Memory B cell (primary cell): ENCODE results near the gene ABCA7.
A peak's percentile ranks its signal among the peaks of the same experiment; 100 is the strongest.

ENCODE experiments used
- ATAC-seq: fragments of 150-1000 bp; cut with Tn5 transposase; 2 replicates; pipeline ENCODE4 v1.10.0; 2021; ENCODE audit warnings: low read depth, mild to moderate bottlenecking, moderate library complexity
- DNase-seq, 2 donors: peaks; one replicate each; pipeline ENCODE4 v3.0.0; 2022; ENCODE audit warnings: low spot score in 2 of 2
- H3K27ac Mint-ChIP-seq: one replicate; pipeline ENCODE4 v1.8.0; 2022; ENCODE audit warnings: mild to moderate bottlenecking, moderate library complexity, mixed read lengths
- H3K27me3 Mint-ChIP-seq: one replicate; pipeline ENCODE4 v1.8.0; 2022; ENCODE audit warnings: mixed read lengths
- H3K36me3 Mint-ChIP-seq: one replicate; pipeline ENCODE4 v1.8.0; 2022; ENCODE audit warnings: mild to moderate bottlenecking, mixed read lengths
- H3K4me1 Mint-ChIP-seq: one replicate; pipeline ENCODE4 v1.8.0; 2022; ENCODE audit warnings: mixed read lengths
- H3K4me3 Mint-ChIP-seq: one replicate; pipeline ENCODE4 v1.8.0; 2022; ENCODE audit warnings: mild to moderate bottlenecking, moderate library complexity, mixed read lengths
- H3K9me3 Mint-ChIP-seq: one replicate; pipeline ENCODE4 v1.8.0; 2022; ENCODE audit warnings: mixed read lengths

The ABCA7 gene

DNA sequence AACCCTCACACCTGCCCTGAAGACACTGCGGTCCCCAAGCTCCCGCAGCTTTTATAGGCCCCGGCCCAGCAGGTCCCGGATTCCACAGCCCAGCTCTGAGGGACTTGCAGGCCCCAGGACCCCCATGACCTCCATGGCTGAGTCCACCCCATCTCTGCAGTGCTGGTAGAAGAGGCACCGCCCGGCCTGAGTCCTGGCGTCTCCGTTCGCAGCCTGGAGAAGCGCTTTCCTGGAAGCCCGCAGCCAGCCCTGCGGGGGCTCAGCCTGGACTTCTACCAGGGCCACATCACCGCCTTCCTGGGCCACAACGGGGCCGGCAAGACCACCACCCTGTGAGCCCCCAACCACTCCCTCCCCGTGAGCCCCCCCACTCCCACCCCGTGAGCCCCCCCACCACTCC lies 9.2 kb downstream of the ABCA7 start:
- no peak for ATAC-seq
- H3K4me1 Mint-ChIP-seq = peaks cover 10% of the 10 kb centered on the region
- peaks cover 15% of the 10 kb centered on the region for H3K36me3 Mint-ChIP-seq
- H3K4me3 Mint-ChIP-seq = no peak overlapping the region
- no peaks in the 10 kb centered on the region for H3K27me3 Mint-ChIP-seq
- H3K27ac Mint-ChIP-seq = no peak overlapping the region
- DNase-seq = no peak
- no peaks in the 10 kb centered on the region for H3K9me3 Mint-ChIP-seq

DNA sequence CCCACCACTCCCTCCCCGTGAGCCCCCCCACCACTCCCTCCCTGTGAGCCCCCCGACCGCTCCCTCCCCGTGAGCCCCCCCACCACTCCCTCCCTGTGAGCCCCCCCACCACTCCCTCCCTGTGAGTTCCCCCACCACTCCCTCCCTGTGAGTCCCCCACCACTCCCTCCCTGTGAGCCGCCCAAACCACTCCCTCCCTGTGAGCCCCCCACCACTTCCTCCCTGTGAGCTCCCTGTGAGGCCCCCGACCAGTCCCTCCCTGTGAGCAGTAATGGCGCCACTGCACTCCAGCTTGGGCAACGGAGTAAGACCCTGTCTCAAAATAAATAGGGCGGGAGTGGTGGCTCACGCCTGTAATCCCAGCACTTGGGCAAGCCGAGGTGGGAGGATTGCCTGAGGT lies 9.9 kb downstream of the ABCA7 start:
- no peaks in the 10 kb centered on the region for H3K27me3 Mint-ChIP-seq
- H3K4me3 Mint-ChIP-seq = no peak overlapping the region
- ATAC-seq = no peak
- no peaks in the 10 kb centered on the region for H3K9me3 Mint-ChIP-seq
- peak overlapping the region; percentile 55 for H3K27ac Mint-ChIP-seq
- peaks cover 10% of the 10 kb centered on the region for H3K36me3 Mint-ChIP-seq
- DNase-seq = no peak
- H3K4me1 Mint-ChIP-seq = peaks cover 10% of the 10 kb centered on the region

DNA sequence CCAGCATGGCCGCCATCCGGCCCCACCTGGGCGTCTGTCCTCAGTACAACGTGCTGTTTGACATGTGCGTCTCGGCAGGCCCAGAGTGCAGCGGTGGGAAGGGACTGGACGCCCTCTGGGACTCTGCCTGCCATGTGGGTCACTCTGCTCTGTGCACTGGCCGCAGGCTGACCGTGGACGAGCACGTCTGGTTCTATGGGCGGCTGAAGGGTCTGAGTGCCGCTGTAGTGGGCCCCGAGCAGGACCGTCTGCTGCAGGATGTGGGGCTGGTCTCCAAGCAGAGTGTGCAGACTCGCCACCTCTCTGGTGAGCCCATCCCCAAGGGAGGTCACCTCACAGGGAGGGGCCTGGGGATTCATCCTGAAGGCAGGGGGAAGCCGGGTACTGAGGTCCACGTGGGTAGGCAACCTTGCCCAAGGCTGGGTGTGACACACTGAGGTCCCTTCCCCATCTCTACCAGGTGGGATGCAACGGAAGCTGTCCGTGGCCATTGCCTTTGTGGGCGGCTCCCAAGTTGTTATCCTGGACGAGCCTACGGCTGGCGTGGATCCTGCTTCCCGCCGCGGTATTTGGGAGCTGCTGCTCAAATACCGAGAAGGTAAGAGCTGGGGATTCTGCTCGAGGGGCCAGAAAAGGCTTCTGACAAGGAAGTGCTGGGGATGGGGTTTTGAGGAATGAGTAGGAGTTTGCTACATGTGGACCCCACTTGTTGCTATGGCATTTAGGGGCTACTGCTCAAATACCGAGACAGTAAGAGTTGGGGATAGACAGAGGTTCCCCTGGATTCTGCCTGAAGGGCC lies 11.3 kb downstream of the ABCA7 start:
- H3K36me3 Mint-ChIP-seq = peaks cover 10% of the 10 kb centered on the region
- no peak for DNase-seq
- ATAC-seq = no peak
- peaks cover 5% of the 10 kb centered on the region for H3K4me1 Mint-ChIP-seq
- H3K27me3 Mint-ChIP-seq = no peaks in the 10 kb centered on the region
- no peak overlapping the region for H3K4me3 Mint-ChIP-seq
- H3K27ac Mint-ChIP-seq = no peak overlapping the region
- no peaks in the 10 kb centered on the region for H3K9me3 Mint-ChIP-seq

DNA sequence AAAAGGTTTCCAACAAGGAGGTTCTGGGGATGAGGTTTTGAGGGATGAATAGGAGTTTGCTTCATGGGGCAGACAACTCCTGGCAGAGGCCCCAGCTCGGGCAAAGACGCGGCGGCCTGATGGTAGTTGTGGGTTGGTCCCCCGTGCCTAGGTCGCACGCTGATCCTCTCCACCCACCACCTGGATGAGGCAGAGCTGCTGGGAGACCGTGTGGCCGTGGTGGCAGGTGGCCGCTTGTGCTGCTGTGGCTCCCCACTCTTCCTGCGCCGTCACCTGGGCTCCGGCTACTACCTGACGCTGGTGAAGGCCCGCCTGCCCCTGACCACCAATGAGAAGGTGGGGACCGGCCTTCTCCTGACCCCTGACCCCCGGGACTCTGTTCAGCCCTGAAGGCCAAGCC lies 11.9 kb downstream of the ABCA7 start:
- ATAC-seq = no peak
- Mint-ChIP-seq H3K27me3 (no peaks in the 10 kb centered on the region), H3K9me3 (no peaks in the 10 kb centered on the region), H3K36me3 (peaks cover 16% of the 10 kb centered on the region), H3K4me3 (no peak overlapping the region), H3K27ac (no peak overlapping the region), H3K4me1 (peaks cover 11% of the 10 kb centered on the region)
- no peak for DNase-seq

DNA sequence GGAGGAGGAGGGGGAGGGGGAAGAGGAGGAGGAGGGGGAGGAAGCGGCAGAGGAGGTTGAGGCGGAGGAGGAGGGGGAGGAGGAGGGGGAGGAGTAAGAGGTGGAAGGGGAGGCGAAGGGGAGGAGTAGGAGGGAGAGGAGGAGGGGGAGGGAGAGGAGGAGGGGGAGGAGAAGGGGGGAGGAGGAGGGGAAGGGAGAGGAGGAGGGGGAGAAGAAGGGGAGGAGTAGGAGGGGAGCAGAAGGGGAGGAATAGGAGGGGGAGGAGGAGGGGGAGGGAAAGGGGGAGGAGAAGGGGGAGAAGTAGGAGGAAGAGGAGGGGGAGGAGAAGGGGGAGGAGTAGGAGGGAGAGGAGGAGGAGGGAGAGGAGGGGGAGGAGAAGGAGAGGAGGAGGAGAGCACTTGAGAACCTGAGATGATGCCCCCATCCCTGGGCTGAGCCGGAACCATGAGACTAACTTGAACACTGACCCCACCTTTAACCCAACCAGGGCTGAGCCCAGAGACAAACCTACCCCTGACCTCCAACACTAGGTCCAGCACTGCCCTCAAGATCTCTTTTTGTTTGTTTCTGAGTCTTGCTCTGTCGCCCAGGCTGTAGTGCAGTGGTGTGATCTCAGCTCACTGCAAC lies 12.6 kb downstream of the ABCA7 start:
- H3K4me3 Mint-ChIP-seq = no peak overlapping the region
- DNase-seq (no peak), ATAC-seq (no peak)
- H3K27ac Mint-ChIP-seq = no peak overlapping the region
- H3K36me3 Mint-ChIP-seq = peaks cover 20% of the 10 kb centered on the region
- H3K9me3 Mint-ChIP-seq = no peaks in the 10 kb centered on the region
- H3K4me1 Mint-ChIP-seq = peaks cover 12% of the 10 kb centered on the region
- no peaks in the 10 kb centered on the region for H3K27me3 Mint-ChIP-seq

DNA sequence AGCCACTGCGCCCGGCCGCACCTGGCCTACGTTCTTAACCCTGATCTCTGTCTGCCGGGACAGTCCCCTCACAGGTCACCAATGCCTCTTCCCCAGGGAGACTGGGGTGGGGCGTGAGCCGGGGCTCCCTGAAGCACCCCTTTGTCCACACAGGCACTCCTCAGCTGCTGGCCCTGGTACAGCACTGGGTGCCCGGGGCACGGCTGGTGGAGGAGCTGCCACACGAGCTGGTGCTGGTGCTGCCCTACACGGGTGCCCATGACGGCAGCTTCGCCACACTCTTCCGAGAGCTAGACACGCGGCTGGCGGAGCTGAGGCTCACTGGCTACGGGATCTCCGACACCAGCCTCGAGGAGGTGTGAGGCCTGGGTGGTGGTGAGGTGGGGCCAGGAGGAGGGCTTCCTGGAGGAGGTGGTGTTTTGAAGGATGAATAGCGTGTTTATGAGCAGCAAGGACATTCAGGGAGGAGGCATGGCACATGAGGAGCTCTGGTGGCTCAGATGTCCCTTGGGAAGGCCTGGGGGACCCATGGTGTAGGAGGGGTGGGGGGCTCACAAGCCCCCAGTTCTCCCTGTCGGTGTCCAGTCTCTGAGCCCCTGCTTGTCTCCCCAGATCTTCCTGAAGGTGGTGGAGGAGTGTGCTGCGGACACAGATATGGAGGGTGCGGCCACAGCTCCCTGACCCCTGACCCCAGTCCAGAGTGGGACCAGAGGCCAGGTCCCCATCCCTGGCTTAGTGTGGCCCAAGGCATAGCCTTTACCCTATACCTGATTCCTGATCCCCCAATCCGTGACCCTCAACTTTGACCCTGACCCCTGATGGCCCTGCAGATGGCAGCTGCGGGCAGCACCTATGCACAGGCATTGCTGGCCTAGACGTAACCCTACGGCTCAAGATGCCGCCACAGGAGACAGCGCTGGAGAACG lies 13.5 kb downstream of the ABCA7 start:
- Mint-ChIP-seq H3K9me3 (no peaks in the 10 kb centered on the region), H3K4me1 (peaks cover 21% of the 10 kb centered on the region), H3K27me3 (no peaks in the 10 kb centered on the region), H3K27ac (no peak overlapping the region), H3K36me3 (peaks cover 22% of the 10 kb centered on the region), H3K4me3 (no peak overlapping the region)
- DNase-seq (no peak), ATAC-seq (no peak)

DNA sequence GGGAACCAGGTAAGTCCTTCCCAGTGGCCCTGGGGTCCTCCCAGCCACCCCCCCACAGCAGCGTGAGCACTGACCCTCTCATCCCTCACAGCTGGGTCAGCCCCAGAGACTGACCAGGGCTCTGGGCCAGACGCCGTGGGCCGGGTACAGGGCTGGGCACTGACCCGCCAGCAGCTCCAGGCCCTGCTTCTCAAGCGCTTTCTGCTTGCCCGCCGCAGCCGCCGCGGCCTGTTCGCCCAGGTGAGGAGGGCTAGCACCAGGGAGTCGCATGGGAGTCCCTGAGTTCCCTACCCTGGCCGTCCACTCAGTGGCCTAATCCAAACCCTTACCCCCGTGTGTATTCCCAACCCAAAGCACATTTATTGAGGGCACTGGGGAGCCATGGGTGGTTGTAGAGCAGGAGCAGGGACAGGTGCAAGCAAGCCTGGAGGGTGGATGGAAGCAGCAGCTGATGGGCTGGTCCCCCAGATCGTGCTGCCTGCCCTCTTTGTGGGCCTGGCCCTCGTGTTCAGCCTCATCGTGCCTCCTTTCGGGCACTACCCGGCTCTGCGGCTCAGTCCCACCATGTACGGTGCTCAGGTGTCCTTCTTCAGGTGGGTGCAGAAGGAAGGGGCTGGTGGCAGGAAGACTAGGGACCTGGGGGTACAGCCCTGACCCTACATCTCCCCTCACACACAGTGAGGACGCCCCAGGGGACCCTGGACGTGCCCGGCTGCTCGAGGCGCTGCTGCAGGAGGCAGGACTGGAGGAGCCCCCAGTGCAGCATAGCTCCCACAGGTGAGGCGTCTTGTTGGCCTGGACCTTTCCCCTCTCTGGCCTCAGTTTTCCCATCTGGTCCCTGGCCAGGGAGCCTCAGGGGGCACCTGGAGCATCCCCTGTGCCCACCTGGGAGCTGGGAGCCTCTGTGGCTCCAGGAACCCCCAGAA lies 14.5 kb downstream of the ABCA7 start:
- Mint-ChIP-seq H3K27ac (no peak overlapping the region), H3K36me3 (peaks cover 23% of the 10 kb centered on the region), H3K27me3 (no peaks in the 10 kb centered on the region), H3K4me1 (peaks cover 23% of the 10 kb centered on the region), H3K9me3 (no peaks in the 10 kb centered on the region), H3K4me3 (no peak overlapping the region)
- DNase-seq (no peak), ATAC-seq (no peak)

DNA sequence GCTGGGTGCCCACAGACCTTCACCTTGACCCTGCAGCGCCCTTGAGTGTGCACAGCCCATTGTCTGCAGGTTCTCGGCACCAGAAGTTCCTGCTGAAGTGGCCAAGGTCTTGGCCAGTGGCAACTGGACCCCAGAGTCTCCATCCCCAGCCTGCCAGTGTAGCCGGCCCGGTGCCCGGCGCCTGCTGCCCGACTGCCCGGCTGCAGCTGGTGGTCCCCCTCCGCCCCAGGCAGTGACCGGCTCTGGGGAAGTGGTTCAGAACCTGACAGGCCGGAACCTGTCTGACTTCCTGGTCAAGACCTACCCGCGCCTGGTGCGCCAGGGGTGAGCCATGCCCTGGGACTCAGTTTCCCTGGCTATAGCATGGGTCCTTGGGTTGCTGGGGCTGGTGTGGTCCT lies 15.1 kb downstream of the ABCA7 start:
- Mint-ChIP-seq H3K36me3 (peaks cover 26% of the 10 kb centered on the region), H3K27ac (no peak overlapping the region), H3K4me3 (no peak overlapping the region), H3K27me3 (no peaks in the 10 kb centered on the region), H3K4me1 (peaks cover 23% of the 10 kb centered on the region), H3K9me3 (no peaks in the 10 kb centered on the region)
- ATAC-seq (no peak), DNase-seq (no peak)

DNA sequence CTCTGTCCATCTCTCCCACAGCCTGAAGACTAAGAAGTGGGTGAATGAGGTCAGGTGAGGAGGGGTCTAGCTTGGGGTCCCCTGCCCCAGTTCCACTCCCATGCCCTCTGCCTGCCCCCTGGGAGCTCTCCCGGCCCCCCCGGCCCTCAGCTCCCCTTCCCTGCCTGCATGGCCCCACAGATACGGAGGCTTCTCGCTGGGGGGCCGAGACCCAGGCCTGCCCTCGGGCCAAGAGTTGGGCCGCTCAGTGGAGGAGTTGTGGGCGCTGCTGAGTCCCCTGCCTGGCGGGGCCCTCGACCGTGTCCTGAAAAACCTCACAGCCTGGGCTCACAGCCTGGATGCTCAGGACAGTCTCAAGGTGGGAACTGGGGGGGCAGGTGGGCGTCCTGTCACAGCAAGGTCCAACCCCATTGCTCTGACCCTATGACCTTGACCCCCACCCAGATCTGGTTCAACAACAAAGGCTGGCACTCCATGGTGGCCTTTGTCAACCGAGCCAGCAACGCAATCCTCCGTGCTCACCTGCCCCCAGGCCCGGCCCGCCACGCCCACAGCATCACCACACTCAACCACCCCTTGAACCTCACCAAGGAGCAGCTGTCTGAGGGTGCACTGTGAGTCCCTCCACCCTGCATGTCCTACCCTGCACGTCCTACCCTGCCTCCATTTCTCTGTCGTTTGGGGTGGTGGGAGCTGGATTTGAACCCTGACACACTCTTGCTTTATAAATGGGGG lies 16.1 kb downstream of the ABCA7 start:
- no peaks in the 10 kb centered on the region for H3K9me3 Mint-ChIP-seq
- ATAC-seq = no peak
- H3K27ac Mint-ChIP-seq = no peak overlapping the region
- H3K36me3 Mint-ChIP-seq = peaks cover 26% of the 10 kb centered on the region
- H3K4me1 Mint-ChIP-seq = peaks cover 23% of the 10 kb centered on the region
- DNase-seq = no peak
- no peaks in the 10 kb centered on the region for H3K27me3 Mint-ChIP-seq
- no peak overlapping the region for H3K4me3 Mint-ChIP-seq

DNA sequence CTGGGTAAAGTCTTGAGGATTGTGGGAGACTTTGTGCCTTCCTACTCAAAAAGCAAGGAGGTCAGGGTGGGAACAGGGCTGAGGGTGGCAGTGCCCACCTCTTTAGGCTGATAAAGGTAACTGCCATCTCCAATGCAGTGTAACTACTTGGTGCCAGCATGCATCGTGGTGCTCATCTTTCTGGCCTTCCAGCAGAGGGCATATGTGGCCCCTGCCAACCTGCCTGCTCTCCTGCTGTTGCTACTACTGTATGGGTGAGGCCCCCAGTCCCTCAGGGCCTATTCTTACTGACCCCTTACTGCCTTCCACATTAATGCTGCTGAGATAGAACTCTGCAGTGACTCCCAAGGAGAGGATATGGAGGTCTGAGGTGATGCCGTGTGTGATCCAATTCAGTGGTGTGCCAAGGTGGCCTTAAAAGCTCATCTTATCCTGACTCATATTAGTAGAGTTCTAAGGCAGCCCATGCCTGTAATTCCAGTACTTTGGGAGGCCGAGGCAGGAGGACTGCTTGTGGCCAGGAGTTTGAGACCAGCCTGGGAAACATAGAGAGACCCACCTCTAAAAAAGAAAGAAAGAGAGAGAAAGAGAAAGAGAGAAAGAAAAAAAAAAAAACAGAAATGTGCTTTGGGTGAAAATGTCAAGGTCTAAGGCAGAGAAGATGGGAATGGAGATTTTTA lies 17.4 kb downstream of the ABCA7 start:
- DNase-seq (no peak), ATAC-seq (peak; percentile 73)
- peak overlapping the region; percentile 35 for H3K27ac Mint-ChIP-seq
- no peaks in the 10 kb centered on the region for H3K9me3 Mint-ChIP-seq
- no peaks in the 10 kb centered on the region for H3K27me3 Mint-ChIP-seq
- no peak overlapping the region for H3K4me3 Mint-ChIP-seq
- H3K4me1 Mint-ChIP-seq = peaks cover 24% of the 10 kb centered on the region
- H3K36me3 Mint-ChIP-seq = peaks cover 29% of the 10 kb centered on the region

DNA sequence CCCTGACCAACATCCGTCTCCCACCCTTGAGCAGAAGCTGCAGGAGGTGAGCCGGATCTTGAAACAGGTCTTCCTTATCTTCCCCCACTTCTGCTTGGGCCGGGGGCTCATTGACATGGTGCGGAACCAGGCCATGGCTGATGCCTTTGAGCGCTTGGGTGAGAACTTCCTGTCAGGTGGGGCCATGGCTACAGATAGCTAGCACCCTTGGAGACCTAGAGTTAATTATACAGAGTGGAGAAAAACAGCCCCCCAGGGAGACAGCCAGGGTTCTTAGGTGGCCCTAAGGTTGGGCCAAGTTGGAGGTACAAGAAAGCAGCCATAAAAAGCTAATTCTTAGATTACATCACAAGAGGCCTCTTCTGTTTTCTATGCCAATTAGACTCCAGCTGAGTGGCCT lies 18.2 kb downstream of the ABCA7 start:
- peaks cover 34% of the 10 kb centered on the region for H3K36me3 Mint-ChIP-seq
- H3K9me3 Mint-ChIP-seq = no peaks in the 10 kb centered on the region
- peaks cover 28% of the 10 kb centered on the region for H3K4me1 Mint-ChIP-seq
- no peak for DNase-seq
- H3K4me3 Mint-ChIP-seq = peak overlapping the region; percentile 24
- no peak overlapping the region for H3K27ac Mint-ChIP-seq
- ATAC-seq = peak; percentile 60
- no peaks in the 10 kb centered on the region for H3K27me3 Mint-ChIP-seq

DNA sequence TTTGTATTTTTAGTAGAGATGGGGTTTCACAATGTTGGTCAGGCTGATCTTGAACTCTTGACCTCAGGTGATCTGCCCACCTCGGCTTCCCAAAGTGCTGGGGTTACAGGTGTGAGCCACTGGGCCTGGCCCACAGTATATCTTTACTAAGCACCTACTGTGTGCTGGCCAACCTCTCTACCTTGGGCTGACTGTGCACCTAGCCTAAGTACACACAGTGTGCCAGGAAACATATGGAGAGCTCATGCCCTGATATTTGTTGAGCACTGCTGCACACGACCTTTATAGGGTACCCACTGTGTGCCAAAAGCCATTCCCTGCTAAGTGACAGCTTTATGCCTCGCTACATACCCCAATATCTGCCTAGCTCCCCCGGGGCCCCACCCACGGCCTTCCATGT lies 20.8 kb downstream of the ABCA7 start:
- no peaks in the 10 kb centered on the region for H3K9me3 Mint-ChIP-seq
- ATAC-seq = no peak
- H3K27me3 Mint-ChIP-seq = no peaks in the 10 kb centered on the region
- peaks cover 50% of the 10 kb centered on the region for H3K4me1 Mint-ChIP-seq
- H3K27ac Mint-ChIP-seq = no peak overlapping the region
- no peak overlapping the region for H3K4me3 Mint-ChIP-seq
- DNase-seq = no peak
- peaks cover 30% of the 10 kb centered on the region for H3K36me3 Mint-ChIP-seq
